Muscle layer of duodenum (tissue), 2 donors: ENCODE measurements around the gene SARS1.

ENCODE experiments used
- H3K27ac ChIP-seq: one replicate; pipeline ENCODE4 v1.7.0; 2013; ENCODE audit warnings: mild to moderate bottlenecking, low read length
- H3K27me3 ChIP-seq: one replicate; pipeline ENCODE4 v1.7.0; 2013; ENCODE audit warnings: low read depth, mild to moderate bottlenecking, control low read depth, low read length
- H3K36me3 ChIP-seq, 2 donors: one replicate each; pipeline ENCODE4 v1.7.0; 2013; ENCODE audit warnings: low read length in 2 of 2, control low read depth in 1 of 2, mild to moderate bottlenecking in 1 of 2; ENCODE audit not compliant: insufficient read depth in 2 of 2, control insufficient read depth in 1 of 2
- H3K4me1 ChIP-seq, 2 donors: one replicate each; pipeline ENCODE4 v1.7.0; 2013; ENCODE audit warnings: low read length in 2 of 2, mild to moderate bottlenecking in 2 of 2, control low read depth in 1 of 2, moderate library complexity in 1 of 2; ENCODE audit not compliant: insufficient read depth in 2 of 2, control insufficient read depth in 1 of 2
- H3K4me3 ChIP-seq, 2 donors: one replicate each; pipeline ENCODE4 v1.7.0; 2013; ENCODE audit warnings: low read length in 2 of 2, low read depth in 1 of 2, mild to moderate bottlenecking in 1 of 2
- H3K9me3 ChIP-seq, 2 donors: one replicate each; pipeline ENCODE4 v1.7.0; 2013; ENCODE audit warnings: low read length in 2 of 2, control low read depth in 1 of 2, mild to moderate bottlenecking in 1 of 2; ENCODE audit not compliant: control insufficient read depth in 1 of 2
- donor health status: healthy.

SARS1 gene

DNA sequence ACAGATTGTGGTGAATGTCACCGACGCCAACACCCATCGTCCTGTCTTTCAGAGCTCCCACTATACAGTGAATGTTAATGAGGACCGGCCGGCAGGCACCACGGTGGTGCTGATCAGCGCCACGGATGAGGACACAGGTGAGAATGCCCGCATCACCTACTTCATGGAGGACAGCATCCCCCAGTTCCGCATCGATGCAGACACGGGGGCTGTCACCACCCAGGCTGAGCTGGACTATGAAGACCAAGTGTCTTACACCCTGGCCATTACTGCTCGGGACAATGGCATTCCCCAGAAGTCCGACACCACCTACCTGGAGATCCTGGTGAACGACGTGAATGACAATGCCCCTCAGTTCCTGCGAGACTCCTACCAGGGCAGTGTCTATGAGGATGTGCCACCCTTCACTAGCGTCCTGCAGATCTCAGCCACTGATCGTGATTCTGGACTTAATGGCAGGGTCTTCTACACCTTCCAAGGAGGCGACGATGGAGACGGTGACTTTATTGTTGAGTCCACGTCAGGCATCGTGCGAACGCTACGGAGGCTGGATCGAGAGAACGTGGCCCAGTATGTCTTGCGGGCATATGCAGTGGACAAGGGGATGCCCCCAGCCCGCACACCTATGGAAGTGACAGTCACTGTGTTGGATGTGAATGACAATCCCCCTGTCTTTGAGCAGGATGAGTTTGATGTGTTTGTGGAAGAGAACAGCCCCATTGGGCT, 38.6 kb downstream of the SARS1 start:
- no peaks in the 10 kb centered on the region for H3K27me3 ChIP-seq
- no peak overlapping the region for H3K4me3 ChIP-seq
- no peaks in the 10 kb centered on the region for H3K9me3 ChIP-seq
- no peak overlapping the region for H3K27ac ChIP-seq
- H3K4me1 ChIP-seq = peaks cover 5 to 36% of the 10 kb centered on the region in 2 donors
- no peaks in the 10 kb centered on the region for H3K36me3 ChIP-seq

DNA sequence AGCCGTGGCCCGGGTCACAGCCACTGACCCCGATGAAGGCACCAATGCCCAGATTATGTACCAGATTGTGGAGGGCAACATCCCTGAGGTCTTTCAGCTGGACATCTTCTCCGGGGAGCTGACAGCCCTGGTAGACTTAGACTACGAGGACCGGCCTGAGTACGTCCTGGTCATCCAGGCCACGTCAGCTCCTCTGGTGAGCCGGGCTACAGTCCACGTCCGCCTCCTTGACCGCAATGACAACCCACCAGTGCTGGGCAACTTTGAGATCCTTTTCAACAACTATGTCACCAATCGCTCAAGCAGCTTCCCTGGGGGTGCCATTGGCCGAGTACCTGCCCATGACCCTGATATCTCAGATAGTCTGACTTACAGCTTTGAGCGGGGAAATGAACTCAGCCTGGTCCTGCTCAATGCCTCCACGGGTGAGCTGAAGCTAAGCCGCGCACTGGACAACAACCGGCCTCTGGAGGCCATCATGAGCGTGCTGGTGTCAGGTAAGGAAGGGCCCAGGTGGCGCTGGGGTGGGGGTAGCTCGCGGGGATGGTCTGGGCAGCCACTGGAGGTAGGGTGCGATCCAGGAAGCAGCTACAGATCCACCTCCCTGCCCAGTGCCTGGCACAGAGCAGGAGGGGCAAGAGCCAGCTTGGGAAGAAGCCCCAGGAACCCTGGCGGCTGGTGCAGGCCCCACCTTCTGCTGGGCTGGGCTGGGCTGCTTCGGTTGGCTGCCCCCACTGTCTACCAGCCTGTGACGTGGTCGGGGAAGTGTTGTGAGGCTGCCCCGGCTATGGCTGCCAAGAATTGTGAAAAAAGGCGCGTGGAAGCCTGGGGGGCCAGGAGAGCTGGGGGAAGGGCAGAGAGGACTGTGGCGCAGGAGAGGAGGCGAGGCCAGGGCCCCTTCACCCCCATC, 39.4 kb downstream of the SARS1 start:
- peak overlapping the region; percentile 21 for H3K27ac ChIP-seq
- H3K36me3 ChIP-seq = no peaks in the 10 kb centered on the region
- H3K27me3 ChIP-seq = no peaks in the 10 kb centered on the region
- H3K4me3 ChIP-seq = peak overlapping the region in 1 of 2 donors; percentile 41
- no peaks in the 10 kb centered on the region for H3K9me3 ChIP-seq
- H3K4me1 ChIP-seq = peaks cover 5 to 36% of the 10 kb centered on the region in 2 donors

DNA sequence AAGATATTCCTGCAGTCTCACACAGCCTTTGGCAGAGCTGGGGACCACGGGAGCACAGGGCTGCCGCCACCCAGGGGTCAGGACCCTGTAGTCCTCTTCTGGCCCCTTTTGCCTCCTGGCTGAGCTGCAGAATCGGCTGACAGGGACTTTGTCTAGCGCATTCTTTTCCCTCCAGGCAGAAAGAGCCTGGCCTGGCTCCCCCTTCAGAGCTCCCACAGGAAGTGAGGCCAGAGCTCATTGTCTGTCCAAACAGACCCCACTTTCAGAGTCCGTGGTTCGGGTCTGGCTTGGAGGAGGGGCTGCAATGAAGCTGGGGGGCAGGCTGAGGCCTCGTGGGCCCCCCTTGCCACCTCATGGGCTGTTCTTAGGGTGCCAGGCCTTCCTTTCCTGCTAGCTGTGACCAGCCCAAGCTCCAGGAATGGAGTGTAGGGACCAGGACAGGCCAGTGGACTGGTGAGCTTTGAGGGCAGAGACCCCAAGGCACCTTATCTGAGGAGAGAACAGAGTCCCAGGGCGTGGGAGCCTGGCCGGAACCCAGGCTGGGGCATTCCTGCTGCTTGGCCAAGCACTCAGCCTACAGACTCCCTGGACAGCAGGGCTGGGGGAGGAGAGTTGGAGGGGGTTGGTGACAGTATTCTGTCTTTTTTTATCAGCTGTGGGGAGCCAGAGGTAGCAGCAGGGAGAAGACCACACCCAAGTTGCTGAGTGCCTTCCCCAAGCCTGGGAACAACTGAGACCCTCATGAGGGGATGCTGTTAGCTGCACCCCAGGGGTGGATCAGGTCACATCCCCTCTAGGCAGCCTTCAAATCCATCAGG, 40.3 kb downstream of the SARS1 start:
- no peaks in the 10 kb centered on the region for H3K27me3 ChIP-seq
- H3K36me3 ChIP-seq = peaks cover 0 to 6% of the 10 kb centered on the region in 2 donors
- peak overlapping the region in 1 of 2 donors; percentile 41 for H3K4me3 ChIP-seq
- H3K4me1 ChIP-seq = peaks cover 5 to 32% of the 10 kb centered on the region in 2 donors
- H3K9me3 ChIP-seq = no peaks in the 10 kb centered on the region
- peak overlapping the region; percentile 21 for H3K27ac ChIP-seq

DNA sequence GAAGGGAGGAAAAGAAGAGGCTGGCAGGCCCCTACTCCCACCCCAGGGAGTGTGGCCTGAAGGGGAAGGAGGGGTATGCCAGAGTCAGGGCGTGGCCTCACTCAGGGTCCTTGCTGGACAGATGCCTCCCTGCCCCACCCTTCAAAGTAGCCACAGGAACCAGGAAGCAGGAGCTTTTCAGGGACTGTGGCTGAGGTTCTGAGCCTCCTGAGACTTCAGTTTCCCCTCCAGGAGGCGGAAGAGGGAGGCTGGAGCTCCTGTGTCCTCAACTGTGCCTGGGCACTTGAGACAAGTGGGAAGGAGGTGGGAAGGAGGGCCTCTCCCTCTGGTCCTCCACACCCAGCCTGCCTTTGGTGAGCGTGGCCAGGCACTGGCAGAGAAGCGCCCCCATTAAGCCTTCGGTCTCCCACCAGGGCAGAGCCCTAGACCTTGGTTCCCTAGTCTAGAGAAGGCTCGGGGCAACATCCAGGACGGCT, 40.9 kb downstream of the SARS1 start:
- Histone ChIP-seq H3K27me3 (no peaks in the 10 kb centered on the region), H3K4me1 (peaks cover 5 to 28% of the 10 kb centered on the region in 2 donors), H3K9me3 (no peaks in the 10 kb centered on the region), H3K36me3 (peaks cover 0 to 8% of the 10 kb centered on the region in 2 donors), H3K4me3 (no peak overlapping the region), H3K27ac (no peak overlapping the region)

DNA sequence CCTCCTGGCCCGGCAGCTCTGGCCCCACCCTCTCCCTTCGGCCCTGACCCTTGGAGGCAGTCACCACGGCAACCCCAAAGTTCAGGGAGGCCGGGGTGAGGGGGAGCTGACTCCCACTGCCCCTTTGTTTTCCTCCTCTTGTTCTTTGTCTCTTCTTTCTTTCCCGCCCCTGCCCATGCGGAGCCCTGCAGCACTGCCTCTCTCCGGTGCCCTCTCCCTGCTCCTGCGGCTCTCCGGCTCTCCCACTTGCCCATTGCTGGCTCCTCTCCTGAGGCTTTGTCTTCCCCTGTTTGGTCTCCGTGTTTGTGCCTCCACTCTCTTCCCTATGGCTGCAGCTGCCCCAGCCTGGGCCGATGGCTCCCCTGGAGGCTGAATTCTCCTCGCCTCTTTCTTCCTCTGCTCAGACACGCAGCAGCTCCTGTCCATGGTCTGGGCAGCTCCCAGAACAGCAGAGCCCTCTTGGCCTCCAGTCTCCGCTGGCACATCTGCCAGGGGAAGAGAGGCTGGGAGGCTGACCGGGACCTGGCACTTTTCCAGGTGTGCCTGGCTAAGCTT, 41.5 kb downstream of the SARS1 start:
- H3K36me3 ChIP-seq = peaks cover 0 to 8% of the 10 kb centered on the region in 2 donors
- H3K9me3 ChIP-seq = no peaks in the 10 kb centered on the region
- H3K27ac ChIP-seq = no peak overlapping the region
- H3K4me3 ChIP-seq = no peak overlapping the region
- peaks cover 5 to 25% of the 10 kb centered on the region in 2 donors for H3K4me1 ChIP-seq
- no peaks in the 10 kb centered on the region for H3K27me3 ChIP-seq

DNA sequence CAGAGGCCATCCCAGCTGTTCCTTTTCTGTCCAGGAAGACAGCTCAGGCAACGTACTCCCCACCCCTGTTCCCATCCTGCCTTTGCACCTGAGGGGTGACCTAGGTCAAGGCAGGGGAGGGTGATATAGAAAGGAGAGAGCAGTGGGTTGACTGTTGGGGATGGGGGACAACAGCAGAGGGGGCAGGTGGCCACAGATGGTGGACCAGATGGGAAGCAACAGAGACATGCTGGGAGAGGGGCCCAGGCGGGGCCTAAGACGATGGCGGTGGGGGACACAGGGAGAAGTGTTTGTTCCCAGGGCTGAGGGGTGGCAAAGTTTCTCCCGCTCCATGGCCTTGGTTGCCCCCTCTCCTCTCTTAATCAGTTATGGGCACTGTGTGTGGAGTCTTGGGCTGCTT, 42.0 kb downstream of the SARS1 start:
- no peaks in the 10 kb centered on the region for H3K27me3 ChIP-seq
- H3K4me3 ChIP-seq = no peak overlapping the region
- H3K9me3 ChIP-seq = no peaks in the 10 kb centered on the region
- peaks cover 5 to 23% of the 10 kb centered on the region in 2 donors for H3K4me1 ChIP-seq
- peaks cover 0 to 8% of the 10 kb centered on the region in 2 donors for H3K36me3 ChIP-seq
- H3K27ac ChIP-seq = no peak overlapping the region

DNA sequence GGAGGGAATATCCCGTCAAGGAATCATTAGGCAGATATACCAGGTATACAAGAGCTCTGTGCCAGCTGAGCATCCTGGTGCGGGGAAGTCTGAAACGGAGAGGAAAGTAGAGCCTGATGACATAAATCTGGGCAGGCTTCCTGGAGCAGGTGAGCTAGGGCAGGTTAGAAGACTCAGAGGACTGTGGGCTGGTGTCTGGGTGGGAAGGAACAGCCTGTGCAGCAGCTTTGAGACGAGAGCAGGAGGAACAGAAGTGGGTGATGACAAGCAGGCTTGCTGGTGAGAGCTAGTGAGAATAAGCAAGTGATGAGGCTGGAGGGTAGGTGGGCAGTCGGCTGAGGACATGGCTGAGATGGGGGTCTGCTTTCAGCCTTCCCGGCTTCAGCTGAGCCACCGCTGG, 42.4 kb downstream of the SARS1 start:
- Histone ChIP-seq H3K36me3 (peaks cover 0 to 10% of the 10 kb centered on the region in 2 donors), H3K4me1 (peaks cover 5 to 23% of the 10 kb centered on the region in 2 donors), H3K27ac (no peak overlapping the region), H3K4me3 (no peak overlapping the region), H3K9me3 (no peaks in the 10 kb centered on the region), H3K27me3 (no peaks in the 10 kb centered on the region)

DNA sequence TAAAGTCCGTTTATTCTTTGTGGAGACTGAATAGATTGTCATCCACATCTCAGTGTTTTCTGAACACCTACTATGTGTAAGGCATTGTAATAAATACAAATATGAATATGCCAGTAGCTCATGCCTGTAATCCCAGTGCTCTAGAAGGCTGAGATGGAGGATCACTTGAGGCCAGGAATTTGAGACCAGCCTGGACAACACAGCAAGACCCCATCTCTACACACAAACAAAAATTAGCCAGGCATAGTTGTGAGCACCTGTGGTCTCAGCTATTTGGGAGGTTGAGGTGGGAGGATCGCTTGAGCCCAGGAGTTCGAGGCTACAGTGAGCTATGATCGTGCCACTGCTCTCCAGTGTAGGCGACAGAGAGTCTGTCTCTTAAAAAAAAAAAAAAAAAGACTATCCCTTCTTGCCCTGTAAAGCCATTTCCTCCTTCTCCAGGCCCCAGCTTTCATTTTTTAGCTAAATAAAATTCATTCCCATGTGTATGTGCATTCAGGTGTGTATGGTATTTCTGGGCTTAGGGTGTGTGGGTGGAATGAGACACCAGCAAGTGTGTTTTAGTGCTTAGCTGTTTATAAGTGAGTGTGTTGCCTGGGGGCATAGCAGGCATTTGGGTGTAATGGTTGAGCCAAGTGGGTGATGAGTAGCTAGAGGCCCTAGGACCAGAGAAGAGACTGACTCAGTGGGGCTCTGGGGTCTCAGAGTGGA, 43.4 kb downstream of the SARS1 start:
- H3K9me3 ChIP-seq = no peaks in the 10 kb centered on the region
- H3K36me3 ChIP-seq = peaks cover 0 to 13% of the 10 kb centered on the region in 2 donors
- H3K27ac ChIP-seq = no peak overlapping the region
- H3K4me1 ChIP-seq = peaks cover 5 to 23% of the 10 kb centered on the region in 2 donors
- no peaks in the 10 kb centered on the region for H3K27me3 ChIP-seq
- H3K4me3 ChIP-seq = no peak overlapping the region

DNA sequence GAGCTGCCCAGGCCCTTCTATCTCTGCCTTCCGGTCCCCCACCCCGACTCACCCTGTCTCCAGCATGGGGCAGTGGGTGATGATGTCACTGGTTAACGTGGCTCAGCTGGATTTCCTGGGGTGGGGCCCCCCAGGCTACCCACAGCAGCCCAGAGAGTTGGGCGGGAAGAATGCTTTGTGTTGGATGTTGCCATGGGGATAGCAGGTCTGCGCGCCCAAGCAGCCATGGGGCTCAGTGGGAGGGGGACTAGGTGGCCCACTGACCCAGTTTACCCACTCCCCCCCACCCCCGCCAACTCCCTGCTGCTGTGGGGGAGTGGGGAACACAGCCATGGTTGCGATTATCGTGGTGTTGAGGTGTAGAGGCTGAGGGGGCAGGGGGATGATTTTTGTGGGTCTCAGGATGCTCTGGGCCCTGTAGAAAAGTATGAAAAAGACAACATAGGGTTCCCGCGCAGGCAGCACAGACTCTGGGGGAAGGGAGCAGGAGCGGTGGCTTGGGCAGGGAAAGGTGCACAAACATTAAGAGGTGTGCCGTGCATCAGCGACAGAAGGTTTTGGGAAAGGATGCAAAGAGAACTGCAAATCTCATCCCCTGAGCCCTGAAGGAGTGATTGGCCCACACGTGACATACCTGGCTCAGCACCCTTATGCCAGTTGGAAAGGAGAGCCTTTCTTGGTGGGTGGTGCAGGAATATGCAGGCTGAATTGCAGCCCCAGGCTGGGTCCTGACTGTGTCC, 44.1 kb downstream of the SARS1 start:
- H3K27me3 ChIP-seq = no peaks in the 10 kb centered on the region
- H3K4me3 ChIP-seq = no peak overlapping the region
- no peak overlapping the region for H3K27ac ChIP-seq
- H3K9me3 ChIP-seq = no peaks in the 10 kb centered on the region
- H3K4me1 ChIP-seq = peaks cover 5 to 23% of the 10 kb centered on the region in 2 donors
- H3K36me3 ChIP-seq = peaks cover 0 to 13% of the 10 kb centered on the region in 2 donors
